Gastroesophageal sphincter (tissue), 4 donors: Measurements from ENCODE around the gene DCLK3. TPM values are rescaled to one million over a fixed set of nuclear protein-coding genes. Genes with fewer than 3 reads are reported as not detected.

ENCODE experiments used
- ATAC-seq: fragments of 150-250 bp; one replicate; pipeline ENCODE4 v1.9.1; 2016; ENCODE audit warnings: mild to moderate bottlenecking, moderate library complexity
- H3K27ac ChIP-seq, 4 donors: fragments of 200-600 bp; sonication (generic) in 3 of 4; 1 replicate in 3 of 4; 2 replicates in 1 of 4; pipeline ENCODE4 v1.5.1; 2016 to 2019
- H3K27me3 ChIP-seq: fragments of 200-600 bp; sonication (generic); one replicate; pipeline ENCODE4 v1.5.1; 2019
- H3K36me3 ChIP-seq, 2 donors: fragments of 200-600 bp; sonication (generic); one replicate each; pipeline ENCODE4 v1.5.1; 2019; ENCODE audit warnings: control low read depth in 1 of 2
- H3K4me1 ChIP-seq, 3 donors: fragments of 200-600 bp; sonication (generic); 1 replicate in 2 of 3; 2 replicates in 1 of 3; pipeline ENCODE4 v1.5.1; 2016 to 2019; ENCODE audit warnings: control low read depth in 2 of 3
- H3K4me3 ChIP-seq, 2 donors: fragments of 200-600 bp; sonication (generic); one replicate each; pipeline ENCODE4 v1.5.1; 2019; ENCODE audit warnings: mild to moderate bottlenecking in 1 of 2, moderate library complexity in 1 of 2
- H3K9me3 ChIP-seq, 3 donors: fragments of 200-600 bp; sonication (generic); one replicate each; pipeline ENCODE4 v1.5.1; 2017 to 2019; ENCODE audit warnings: control low read depth in 2 of 3
- CTCF ChIP-seq, 4 experiments: fragments of 200-600 bp in 2 of 4; fragments of 450-650 bp in 2 of 4; sonication (generic) in 1 of 4; IDR thresholded peaks; one replicate each; pipeline ENCODE4 v1.5.1; 2017 to 2019; ENCODE audit warnings: antibody characterized with exemption in 4 of 4, mild to moderate bottlenecking in 2 of 4, moderate library complexity in 2 of 4
- EP300 ChIP-seq: sonication (generic); formaldehyde crosslinking; IDR thresholded peaks from one replicate; pipeline ENCODE4 v1.6.1; 2017; ENCODE audit warnings: antibody characterized with exemption, mild to moderate bottlenecking
- POLR2A ChIP-seq, 2 donors: fragments of 450-650 bp; IDR thresholded peaks; one replicate each; pipeline ENCODE4 v1.6.1; 2017; ENCODE audit warnings: antibody characterized with exemption in 2 of 2, mild to moderate bottlenecking in 2 of 2, moderate library complexity in 1 of 2
- POLR2AphosphoS5 ChIP-seq: sonication (generic); formaldehyde crosslinking; IDR thresholded peaks from one replicate; pipeline ENCODE4 v1.6.1; 2017; ENCODE audit warnings: antibody characterized with exemption
- WGBS, 2 donors: methylation state at CpG; one replicate each; pipeline ENCODE4 v1.1.5; 2018; ENCODE audit warnings: low coverage in 1 of 2; 5-methylcytosine and 5-hydroxymethylcytosine counted together
- total RNA-seq, 4 donors: library from RNA; depleted of rRNA; stranded (reverse); fragments of >200 nt; gene quantifications; one replicate each; pipeline ENCODE4 v1.1.0, GENCODE V29; 2016

Gene DCLK3
- total RNA-seq, 4 donors from 2014 or later = 0.27 to 0.62 TPM; not detected in 2

- H3K27ac ChIP-seq = no peak overlapping the region
- WGBS, 2 donors = 88 to 90% methylated on average over 2 to 4 of the region's 4 CpGs
- H3K9me3 ChIP-seq = no peaks in the 10 kb centered on the region
- TF ChIP-seq CTCF (IDR thresholded peaks at IDR 0.05) (no peak), POLR2A (IDR thresholded peaks at IDR 0.05) (no peak), POLR2AphosphoS5 (no peak), EP300 (no peak)
- ATAC-seq = no peak
- no peak overlapping the region for H3K4me3 ChIP-seq
- H3K4me1 ChIP-seq = no peaks in the 10 kb centered on the region
- no peaks in the 10 kb centered on the region for H3K27me3 ChIP-seq
- no peaks in the 10 kb centered on the region for H3K36me3 ChIP-seq
These were observed 50.4 kb downstream of the DCLK3 start for GRCh38 chr3:36713904-36714303.

- H3K4me3 ChIP-seq = no peak overlapping the region
- no peaks in the 10 kb centered on the region for H3K27me3 ChIP-seq
- no peak overlapping the region for H3K27ac ChIP-seq
- no peaks in the 10 kb centered on the region for H3K9me3 ChIP-seq
- no peak for ATAC-seq
- TF ChIP-seq CTCF (IDR thresholded peaks at IDR 0.05) (no peak), POLR2A (IDR thresholded peaks at IDR 0.05) (no peak), EP300 (no peak), POLR2AphosphoS5 (no peak)
- no peaks in the 10 kb centered on the region for H3K36me3 ChIP-seq
- no peaks in the 10 kb centered on the region for H3K4me1 ChIP-seq
- 0% methylated on average over 1 of the region's 2 CpGs for WGBS, 2 donors
These were observed 53.7 kb downstream of the DCLK3 start for GRCh38 chr3:36710606-36711005.

- no peaks in the 10 kb centered on the region for H3K9me3 ChIP-seq
- H3K36me3 ChIP-seq = no peaks in the 10 kb centered on the region
- 85% methylated on average over 6 of the region's 6 CpGs; no CpG with 5 or more reads in 1 of the 2 donors for WGBS, 2 donors
- no peak for ATAC-seq
- H3K4me1 ChIP-seq = no peaks in the 10 kb centered on the region
- TF ChIP-seq POLR2AphosphoS5 (no peak), CTCF (IDR thresholded peaks at IDR 0.05) (no peak), EP300 (no peak), POLR2A (IDR thresholded peaks at IDR 0.05) (no peak)
- no peaks in the 10 kb centered on the region for H3K27me3 ChIP-seq
- no peak overlapping the region for H3K27ac ChIP-seq
- H3K4me3 ChIP-seq = no peak overlapping the region
These were observed 54.5 kb downstream of the DCLK3 start for GRCh38 chr3:36709826-36710365.

- no peaks in the 10 kb centered on the region for H3K27me3 ChIP-seq
- no peak overlapping the region for H3K4me3 ChIP-seq
- no peaks in the 10 kb centered on the region for H3K9me3 ChIP-seq
- 64 to 69% methylated on average over 3 to 4 of the region's 4 CpGs for WGBS, 2 donors
- no peaks in the 10 kb centered on the region for H3K36me3 ChIP-seq
- no peaks in the 10 kb centered on the region for H3K4me1 ChIP-seq
- no peak for ATAC-seq
- TF ChIP-seq EP300 (no peak), POLR2AphosphoS5 (no peak), POLR2A (IDR thresholded peaks at IDR 0.05) (no peak), CTCF (IDR thresholded peaks at IDR 0.05) (no peak)
- H3K27ac ChIP-seq = no peak overlapping the region
These were observed 55.1 kb downstream of the DCLK3 start for GRCh38 chr3:36709281-36709680.

- ATAC-seq = no peak
- H3K4me1 ChIP-seq = no peaks in the 10 kb centered on the region
- 57 to 60% methylated on average over 1 to 6 of the region's 6 CpGs for WGBS, 2 donors
- H3K27me3 ChIP-seq = no peaks in the 10 kb centered on the region
- no peak overlapping the region for H3K4me3 ChIP-seq
- TF ChIP-seq CTCF (IDR thresholded peaks at IDR 0.05) = no peak
- TF ChIP-seq POLR2A (IDR thresholded peaks at IDR 0.05) = no peak
- no peak for TF ChIP-seq POLR2AphosphoS5
- TF ChIP-seq EP300 = no peak
- H3K36me3 ChIP-seq = no peaks in the 10 kb centered on the region
- no peaks in the 10 kb centered on the region for H3K9me3 ChIP-seq
- no peak overlapping the region for H3K27ac ChIP-seq
These were observed 56.5 kb downstream of the DCLK3 start for GRCh38 chr3:36707623-36708409.
